ENCODE data around the gene LRRTM3.

GRCh38 chr10:66983475-66983818 is 57.6 kb downstream of the LRRTM3 start:
- TF ChIP-seq CTCF (IDR thresholded peaks at IDR 0.05; ENCODE audit: low read length), result no peak
- no peak for TF ChIP-seq EZH2phosphoT487 (IDR thresholded peaks at IDR 0.05; ENCODE audit: low read length)

Measured in MM.1S (cell line).